NCI-H2171 treated with DMSO at 0.1 percent for 48 hours (cell line): Measurements from ENCODE around the gene HDAC4.

Experiments used
- DNase-seq: peaks from one replicate; lab custom pipeline; 2025; lab: John Stamatoyannopoulos, UW

HDAC4 gene

DNA sequence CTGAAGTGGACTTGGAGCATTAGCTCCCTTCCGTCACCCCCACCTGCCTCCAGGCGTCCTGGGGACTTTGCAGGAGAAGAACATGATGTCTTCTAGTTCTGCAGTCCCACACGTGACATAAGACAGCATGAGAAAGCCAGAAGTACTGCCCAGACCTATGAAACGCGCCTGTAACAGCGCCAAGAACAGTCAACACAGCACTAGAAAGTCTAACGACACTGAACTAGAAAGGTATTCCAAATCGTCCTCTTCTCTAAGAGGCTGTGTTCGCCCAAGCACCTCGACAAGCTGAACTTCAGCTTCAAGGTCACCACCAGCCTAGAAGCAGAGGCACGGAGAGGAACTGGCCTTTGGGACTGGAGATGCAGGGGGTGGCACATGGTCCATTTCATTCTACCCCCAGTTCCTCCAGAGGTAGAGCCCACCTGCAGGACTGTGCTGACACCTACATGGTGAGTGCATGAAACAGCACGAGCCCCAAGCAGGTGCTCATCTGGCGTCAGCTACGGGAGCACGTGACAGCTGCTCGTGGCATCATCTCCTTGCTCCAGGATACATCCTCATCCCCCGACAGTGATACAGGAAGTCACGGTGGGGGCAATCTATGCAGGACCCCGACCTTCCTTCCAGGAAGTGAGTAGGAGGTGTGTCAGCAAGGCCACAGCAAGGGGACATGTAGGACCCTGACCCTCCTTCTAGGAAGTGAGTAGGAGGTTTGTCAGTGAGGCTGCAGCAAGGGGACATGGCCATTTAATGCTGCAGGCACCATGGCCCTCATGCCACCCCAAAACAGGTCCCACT, 3.7 kb downstream of the HDAC4 start:
- DNase-seq: no peak

- DNase-seq: no peak
Observed at GRCh38 chr2:239395524-239395923, 5.3 kb downstream of the HDAC4 start.

GRCh38 chr2:239394978-239395377, 5.8 kb downstream of the HDAC4 start:
- DNase-seq: no peak

- DNase-seq: peak; percentile 1
Observed at GRCh38 chr2:239394346-239394945, 6.4 kb downstream of the HDAC4 start.

DNA sequence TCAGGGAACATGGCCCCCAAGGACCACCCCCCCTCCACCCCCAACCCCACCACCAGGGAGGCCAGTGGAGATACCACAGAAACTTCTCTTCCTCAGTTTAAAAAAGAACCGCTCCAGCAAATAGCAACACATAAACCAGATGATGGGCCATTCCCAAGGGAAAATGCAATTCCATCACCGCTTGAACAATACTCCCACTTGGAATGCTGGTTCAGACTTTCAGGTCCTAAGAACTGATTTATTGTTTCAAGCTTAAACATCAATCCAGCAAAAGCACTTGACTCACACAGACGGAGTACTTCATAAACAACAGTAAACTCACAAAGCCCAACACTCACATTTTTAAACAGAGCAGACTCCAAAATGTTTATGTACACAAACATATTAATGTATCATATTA, 6.9 kb downstream of the HDAC4 start:
- no peak for DNase-seq

DNA sequence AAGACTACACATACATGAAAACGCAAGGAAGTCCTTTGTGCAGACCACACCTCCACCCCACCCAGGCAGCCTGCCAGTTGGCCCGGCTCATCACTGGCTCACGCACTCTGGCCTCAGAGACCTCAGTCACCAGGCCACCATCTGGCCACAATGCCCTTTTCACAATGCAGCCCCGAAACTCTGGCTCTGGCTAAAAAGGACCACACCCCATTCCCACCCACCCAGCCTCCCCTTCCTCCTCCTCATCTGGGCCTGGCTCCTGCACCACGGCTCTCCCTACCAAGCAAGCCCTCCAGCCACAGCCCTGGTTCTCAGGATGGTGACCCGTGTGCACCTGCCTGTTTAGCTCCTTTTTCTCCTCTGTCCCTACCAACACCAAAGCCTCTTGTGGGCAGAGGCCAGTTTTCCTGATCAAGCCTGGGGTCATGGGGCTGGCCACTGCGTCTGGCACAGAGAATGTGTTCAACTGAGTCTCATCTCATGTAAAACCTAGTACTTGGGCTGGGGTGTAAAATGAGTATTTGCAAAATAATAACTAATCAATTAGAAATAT, 7.4 kb downstream of the HDAC4 start:
- no peak for DNase-seq

- DNase-seq: no peak
Observed at GRCh38 chr2:239392688-239393387, 8.0 kb downstream of the HDAC4 start.

- no peak for DNase-seq
Observed at GRCh38 chr2:239392072-239392357, 8.8 kb downstream of the HDAC4 start.

GRCh38 chr2:239391286-239392071, 9.3 kb downstream of the HDAC4 start:
- no peak for DNase-seq

DNA sequence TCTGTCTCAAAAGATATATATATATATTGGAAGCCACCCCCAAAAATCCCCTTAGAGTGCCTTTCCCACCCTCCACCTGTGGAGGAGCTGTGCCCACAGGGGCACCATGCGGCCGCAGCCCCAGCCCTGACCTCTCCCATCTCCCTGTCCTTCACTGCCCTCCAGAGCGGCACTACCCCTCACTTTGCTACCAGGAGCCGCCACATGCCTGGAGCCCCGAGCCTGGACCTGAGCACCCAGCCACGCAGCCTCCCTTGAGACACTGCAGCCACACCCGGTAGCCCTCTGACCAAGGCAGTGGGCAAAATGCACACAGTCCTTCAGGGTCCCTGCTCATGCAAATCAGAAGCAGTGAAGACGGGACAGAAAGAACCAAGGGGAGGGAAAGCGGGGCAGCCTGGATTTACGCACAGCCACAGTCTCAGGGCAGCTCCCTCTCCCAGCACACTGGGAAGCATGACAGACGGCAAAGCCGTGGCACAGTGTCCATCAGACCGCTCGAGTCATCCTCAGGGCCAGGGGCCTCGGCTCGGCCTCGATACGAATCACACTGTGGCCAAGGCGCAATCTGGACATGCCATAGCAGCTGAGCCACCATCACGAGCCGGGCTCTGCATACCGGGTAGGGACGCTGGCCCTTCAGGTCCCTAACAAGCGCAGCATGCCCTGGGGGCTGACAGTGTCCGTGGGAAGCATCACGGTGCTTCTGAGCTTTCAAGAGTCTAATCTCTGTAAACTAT, 10.1 kb downstream of the HDAC4 start:
- DNase-seq: no peak

DNA sequence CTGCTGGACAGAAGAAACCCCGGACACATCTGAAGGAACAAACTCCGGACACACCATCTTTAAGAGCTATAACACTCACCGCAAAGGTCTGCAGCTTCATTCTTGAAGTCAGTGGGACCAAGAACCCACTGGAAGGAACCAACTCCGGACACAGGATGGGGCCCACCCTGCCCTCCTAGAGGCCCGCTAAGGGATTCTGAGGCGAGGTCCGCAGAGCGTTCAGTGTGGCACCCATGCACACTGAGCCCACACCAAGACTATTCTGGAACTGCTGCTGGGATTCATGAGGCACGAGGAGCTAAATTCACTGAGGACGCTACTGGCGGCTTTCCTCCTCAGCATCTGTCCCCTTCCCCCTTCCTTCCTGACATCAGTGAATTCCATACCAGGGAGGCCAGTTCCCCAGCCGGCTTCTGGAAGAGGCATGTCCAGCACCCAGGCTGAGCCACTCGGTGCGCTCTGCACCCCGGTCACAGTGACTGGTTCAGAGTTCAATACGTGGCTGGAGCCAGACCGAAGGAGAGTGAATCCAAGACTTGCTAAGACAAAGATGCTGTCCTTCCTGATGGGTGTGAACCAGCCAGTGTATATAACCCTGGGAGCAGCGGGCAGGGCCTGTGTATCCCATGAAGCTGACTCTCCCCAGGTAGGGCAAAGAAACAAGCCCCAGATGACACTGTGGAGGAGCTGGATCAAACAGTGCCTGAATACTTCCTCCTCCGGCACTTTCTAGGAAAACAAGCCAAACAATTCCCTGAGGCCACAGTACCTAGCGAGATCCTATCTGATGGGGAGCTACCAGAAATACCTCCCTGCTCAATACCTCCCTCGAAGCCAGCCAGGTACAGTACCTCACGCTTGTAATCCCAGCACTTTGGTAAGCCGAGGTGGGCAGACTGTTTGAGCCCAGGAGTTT, 11.1 kb downstream of the HDAC4 start:
- no peak for DNase-seq

- no peak for DNase-seq
Observed at GRCh38 chr2:239388236-239389151, 12.3 kb downstream of the HDAC4 start.

DNA sequence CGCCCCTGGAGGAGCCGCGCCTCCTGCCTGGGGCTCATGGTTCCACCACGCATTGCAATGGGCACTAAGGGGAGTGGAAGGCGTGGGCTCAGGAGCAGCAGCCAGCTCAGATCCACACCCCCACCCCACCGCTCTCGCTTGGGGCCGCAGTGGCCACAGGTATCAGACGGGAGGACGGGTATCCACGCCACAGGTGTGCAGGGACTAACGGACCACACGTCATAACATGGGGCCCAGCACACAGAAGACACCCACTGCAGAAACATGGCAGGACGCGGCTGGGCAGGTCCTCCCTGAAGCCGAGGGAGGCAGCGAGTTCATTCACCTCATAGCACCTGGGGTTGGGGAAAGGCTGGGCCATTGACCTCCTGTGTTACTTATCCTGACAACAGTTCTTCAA, 13.0 kb downstream of the HDAC4 start:
- no peak for DNase-seq

DNA sequence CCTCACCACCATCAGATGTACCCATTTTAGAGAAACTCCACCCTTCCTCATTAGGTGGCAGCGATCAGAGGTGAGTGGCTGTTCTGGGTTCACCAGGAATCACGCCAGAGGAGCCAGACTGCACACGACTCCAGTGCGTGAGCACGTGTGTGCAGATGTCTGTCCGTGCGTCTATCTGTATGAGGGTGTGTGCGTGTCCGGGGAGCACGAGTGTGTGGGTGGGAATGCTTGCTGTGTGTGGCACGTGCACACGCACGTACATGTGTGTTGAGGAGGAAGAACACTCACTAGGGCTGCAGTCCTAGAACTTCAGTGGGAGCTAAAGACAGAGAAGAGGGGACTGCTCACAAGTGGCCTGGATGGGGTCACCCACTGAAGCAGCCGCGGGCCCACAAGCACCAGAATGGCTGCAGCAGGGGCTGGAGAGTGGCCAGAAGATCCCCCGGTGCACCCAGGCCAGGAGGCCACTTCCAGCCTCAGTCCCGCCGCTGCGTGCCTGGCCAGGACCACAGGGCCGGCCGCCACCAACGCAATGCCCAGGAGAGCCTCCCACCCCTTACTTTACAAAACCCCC, 13.9 kb downstream of the HDAC4 start:
- DNase-seq: no peak

DNA sequence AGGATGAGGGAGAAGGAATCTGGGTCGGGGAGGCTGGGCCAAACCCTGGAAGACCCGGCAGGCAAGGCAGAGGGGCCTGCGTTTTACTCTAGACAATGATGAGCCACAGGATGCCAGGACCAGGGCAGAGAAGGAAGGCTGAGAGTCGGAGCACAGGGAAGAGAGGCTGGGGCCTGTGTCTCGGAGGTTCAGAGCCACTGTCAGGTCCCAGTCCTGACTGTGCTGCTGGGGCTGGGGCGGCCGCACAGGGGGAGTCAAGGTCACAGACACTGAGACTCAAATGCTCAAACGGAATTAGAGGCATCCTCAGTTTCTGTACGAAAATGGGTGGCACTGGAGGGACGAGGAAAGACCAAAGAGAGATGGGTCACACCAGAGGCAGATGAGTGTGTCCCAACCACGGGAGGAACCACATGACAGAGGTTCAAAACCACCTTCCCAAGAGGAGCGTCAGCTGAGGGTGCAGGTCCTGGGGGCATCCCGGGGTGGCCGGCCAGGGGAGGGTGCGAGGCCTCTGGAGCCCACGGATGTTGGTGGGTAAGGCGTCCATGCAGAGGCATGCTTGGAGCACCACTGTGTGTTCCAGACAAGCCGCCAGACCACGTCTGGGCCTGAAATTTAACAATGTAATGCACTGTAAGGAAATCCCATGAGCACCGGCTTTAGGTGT, 14.7 kb downstream of the HDAC4 start:
- no peak for DNase-seq

DNA sequence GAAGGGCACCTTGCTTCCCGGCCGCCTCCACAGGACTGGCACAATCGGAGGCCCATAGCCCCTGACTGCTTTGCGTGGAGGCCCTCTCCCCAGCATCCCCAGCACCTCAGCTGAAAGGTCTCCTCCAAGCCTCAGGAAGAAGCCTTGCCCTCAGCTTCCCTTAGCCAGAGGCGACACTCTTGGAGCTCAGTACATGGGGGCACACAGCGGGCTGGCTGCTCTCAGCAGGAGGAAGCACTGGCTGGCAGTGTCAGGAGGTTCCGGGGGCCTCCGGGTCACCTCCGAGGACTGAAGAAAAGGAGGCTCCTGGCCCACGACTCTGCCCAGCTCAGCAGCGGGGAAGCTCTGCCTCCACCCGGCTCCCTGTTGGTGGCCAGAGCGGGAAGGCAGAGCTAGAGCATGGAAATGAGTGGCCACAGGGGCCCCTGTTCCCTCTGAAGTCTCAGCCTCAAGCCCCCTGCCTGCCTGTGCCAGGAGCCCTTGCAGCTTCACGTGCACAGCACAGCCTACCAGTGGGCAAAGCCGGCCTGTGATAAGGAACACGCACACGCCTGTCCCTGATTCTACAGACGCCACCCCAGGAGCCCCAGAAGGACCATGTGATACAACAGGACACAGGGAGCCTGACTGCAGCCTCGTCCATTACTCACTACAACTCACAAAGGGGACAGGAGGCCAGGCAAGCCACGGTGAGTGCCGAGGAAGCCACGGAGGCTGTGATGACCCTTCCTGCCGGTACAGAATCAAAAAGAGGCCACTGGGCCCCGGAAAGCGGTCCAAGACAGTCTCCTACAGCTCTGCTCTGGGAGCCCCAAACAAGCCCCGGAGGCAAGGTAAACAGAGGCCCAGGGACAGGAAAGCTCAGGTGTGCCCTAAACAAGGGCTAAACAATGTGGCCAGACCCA, 15.5 kb downstream of the HDAC4 start:
- no peak for DNase-seq

DNA sequence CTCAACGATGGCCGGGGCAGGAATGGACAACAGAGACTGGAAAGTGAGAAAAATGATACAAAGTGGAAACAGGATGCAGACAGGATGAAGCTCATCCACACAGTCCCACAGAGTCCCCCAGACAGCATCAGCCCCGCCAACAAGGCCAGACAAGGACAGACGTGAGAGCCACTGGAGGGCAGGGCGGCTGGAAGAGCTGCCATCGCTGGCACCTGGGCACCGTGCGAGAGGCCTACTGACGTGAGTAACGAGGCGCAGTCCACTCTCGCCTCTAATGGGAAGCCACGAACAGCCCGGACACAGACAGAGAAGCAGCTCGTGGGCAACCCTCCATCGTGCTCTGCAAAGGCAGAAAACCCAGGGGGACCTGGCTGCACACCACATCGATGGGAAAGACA, 17.1 kb downstream of the HDAC4 start:
- no peak for DNase-seq
